Measurements from ENCODE around the gene UBASH3B.

The UBASH3B gene

GRCh38 chr11:122659676-122660554 lies 4.4 kb downstream of the UBASH3B start:
- TF ChIP-seq GATA3 (IDR thresholded peaks at IDR 0.05; ENCODE audit: low read depth, low read length) (no peak), GATA2 (IDR thresholded peaks at IDR 0.05; ENCODE audit: low read depth, low read length) (no peak)

GRCh38 chr11:122661182-122661945 lies 5.8 kb downstream of the UBASH3B start:
- TF ChIP-seq GATA3 (IDR thresholded peaks at IDR 0.05; ENCODE audit: low read depth, low read length) = no peak
- no peak for TF ChIP-seq GATA2 (IDR thresholded peaks at IDR 0.05; ENCODE audit: low read depth, low read length)

- no peak for TF ChIP-seq GATA3 (IDR thresholded peaks at IDR 0.05; ENCODE audit: low read depth, low read length)
- TF ChIP-seq GATA2 (IDR thresholded peaks at IDR 0.05; ENCODE audit: low read depth, low read length) = no peak
Measured at GRCh38 chr11:122663056-122663740, 7.7 kb downstream of the UBASH3B start.

- no peak for TF ChIP-seq GATA3 (IDR thresholded peaks at IDR 0.05; ENCODE audit: low read depth, low read length)
- TF ChIP-seq GATA2 (IDR thresholded peaks at IDR 0.05; ENCODE audit: low read depth, low read length) = no peak
Measured at GRCh38 chr11:122663764-122664163, 8.2 kb downstream of the UBASH3B start.

GRCh38 chr11:122664188-122664587 lies 8.7 kb downstream of the UBASH3B start:
- TF ChIP-seq GATA3 (IDR thresholded peaks at IDR 0.05; ENCODE audit: low read depth, low read length) (no peak), GATA2 (IDR thresholded peaks at IDR 0.05; ENCODE audit: low read depth, low read length) (no peak)

GRCh38 chr11:122665861-122666260 lies 10.3 kb downstream of the UBASH3B start:
- TF ChIP-seq GATA3 (IDR thresholded peaks at IDR 0.05; ENCODE audit: low read depth, low read length) (no peak), GATA2 (IDR thresholded peaks at IDR 0.05; ENCODE audit: low read depth, low read length) (no peak)

- TF ChIP-seq GATA3 (IDR thresholded peaks at IDR 0.05; ENCODE audit: low read depth, low read length) = no peak
- no peak for TF ChIP-seq GATA2 (IDR thresholded peaks at IDR 0.05; ENCODE audit: low read depth, low read length)
Measured at GRCh38 chr11:122666743-122667142, 11.2 kb downstream of the UBASH3B start.

- no peak for TF ChIP-seq GATA3 (IDR thresholded peaks at IDR 0.05; ENCODE audit: low read depth, low read length)
- TF ChIP-seq GATA2 (IDR thresholded peaks at IDR 0.05; ENCODE audit: low read depth, low read length) = no peak
Measured at GRCh38 chr11:122668562-122669090, 13.1 kb downstream of the UBASH3B start.

GRCh38 chr11:122670131-122670530 lies 14.6 kb downstream of the UBASH3B start:
- TF ChIP-seq GATA3 (IDR thresholded peaks at IDR 0.05; ENCODE audit: low read depth, low read length) = no peak
- TF ChIP-seq GATA2 (IDR thresholded peaks at IDR 0.05; ENCODE audit: low read depth, low read length) = no peak

- no peak for TF ChIP-seq GATA2 (IDR thresholded peaks at IDR 0.05; ENCODE audit: low read depth, low read length)
- TF ChIP-seq GATA3 (IDR thresholded peaks at IDR 0.05; ENCODE audit: low read depth, low read length) = no peak
Measured at GRCh38 chr11:122671400-122671891, 15.9 kb downstream of the UBASH3B start.

- no peak for TF ChIP-seq GATA3 (IDR thresholded peaks at IDR 0.05; ENCODE audit: low read depth, low read length)
- TF ChIP-seq GATA2 (IDR thresholded peaks at IDR 0.05; ENCODE audit: low read depth, low read length) = no peak
Measured at GRCh38 chr11:122672892-122673291, 17.4 kb downstream of the UBASH3B start.

GRCh38 chr11:122673701-122674100 lies 18.2 kb downstream of the UBASH3B start:
- TF ChIP-seq GATA2 (IDR thresholded peaks at IDR 0.05; ENCODE audit: low read depth, low read length) (no peak), GATA3 (IDR thresholded peaks at IDR 0.05; ENCODE audit: low read depth, low read length) (no peak)

- TF ChIP-seq GATA2 (IDR thresholded peaks at IDR 0.05; ENCODE audit: low read depth, low read length) (no peak), GATA3 (IDR thresholded peaks at IDR 0.05; ENCODE audit: low read depth, low read length) (no peak)
Measured at GRCh38 chr11:122676638-122677037, 21.1 kb downstream of the UBASH3B start.

- no peak for TF ChIP-seq GATA3 (IDR thresholded peaks at IDR 0.05; ENCODE audit: low read depth, low read length)
- TF ChIP-seq GATA2 (IDR thresholded peaks at IDR 0.05; ENCODE audit: low read depth, low read length) = no peak
Measured at GRCh38 chr11:122677256-122677655, 21.7 kb downstream of the UBASH3B start.
